ENCODE data around the gene PNPLA8.

PNPLA8 gene

GRCh38 chr7:108441392-108441955 lies 84.5 kb downstream of the PNPLA8 start:
- DNase-seq (ENCODE audit: low read depth) = no peak

- DNase-seq (ENCODE audit: low read depth) = no peak
Measured at GRCh38 chr7:108440613-108441012, 85.3 kb downstream of the PNPLA8 start.

- no peak for DNase-seq (ENCODE audit: low read depth)
Measured at GRCh38 chr7:108436906-108437305, 89.0 kb downstream of the PNPLA8 start.

- DNase-seq (ENCODE audit: low read depth) = no peak
Measured at GRCh38 chr7:108434010-108434409, 91.9 kb downstream of the PNPLA8 start.

- no peak for DNase-seq (ENCODE audit: low read depth)
Measured at GRCh38 chr7:108431099-108431498, 94.8 kb downstream of the PNPLA8 start.

GRCh38 chr7:108430664-108431063 lies 95.3 kb downstream of the PNPLA8 start:
- DNase-seq (ENCODE audit: low read depth) = no peak

GRCh38 chr7:108427766-108428165 lies 98.2 kb downstream of the PNPLA8 start:
- DNase-seq (ENCODE audit: low read depth) = no peak

- DNase-seq (ENCODE audit: low read depth) = no peak
Measured at GRCh38 chr7:108425714-108426275, 100.1 kb downstream of the PNPLA8 start.

- DNase-seq (ENCODE audit: low read depth) = no peak
Measured at GRCh38 chr7:108424013-108424412, 101.9 kb downstream of the PNPLA8 start.

GRCh38 chr7:108423089-108423989 lies 102.6 kb downstream of the PNPLA8 start:
- DNase-seq (ENCODE audit: low read depth) = no peak

GRCh38 chr7:108421720-108422331 lies 104.1 kb downstream of the PNPLA8 start:
- DNase-seq (ENCODE audit: low read depth) = no peak

All from activated T-cell treated with anti-CD3 and anti-CD28 coated beads for 48 hours (primary cell).